ENCODE measurements around the gene GRB10.

DNA sequence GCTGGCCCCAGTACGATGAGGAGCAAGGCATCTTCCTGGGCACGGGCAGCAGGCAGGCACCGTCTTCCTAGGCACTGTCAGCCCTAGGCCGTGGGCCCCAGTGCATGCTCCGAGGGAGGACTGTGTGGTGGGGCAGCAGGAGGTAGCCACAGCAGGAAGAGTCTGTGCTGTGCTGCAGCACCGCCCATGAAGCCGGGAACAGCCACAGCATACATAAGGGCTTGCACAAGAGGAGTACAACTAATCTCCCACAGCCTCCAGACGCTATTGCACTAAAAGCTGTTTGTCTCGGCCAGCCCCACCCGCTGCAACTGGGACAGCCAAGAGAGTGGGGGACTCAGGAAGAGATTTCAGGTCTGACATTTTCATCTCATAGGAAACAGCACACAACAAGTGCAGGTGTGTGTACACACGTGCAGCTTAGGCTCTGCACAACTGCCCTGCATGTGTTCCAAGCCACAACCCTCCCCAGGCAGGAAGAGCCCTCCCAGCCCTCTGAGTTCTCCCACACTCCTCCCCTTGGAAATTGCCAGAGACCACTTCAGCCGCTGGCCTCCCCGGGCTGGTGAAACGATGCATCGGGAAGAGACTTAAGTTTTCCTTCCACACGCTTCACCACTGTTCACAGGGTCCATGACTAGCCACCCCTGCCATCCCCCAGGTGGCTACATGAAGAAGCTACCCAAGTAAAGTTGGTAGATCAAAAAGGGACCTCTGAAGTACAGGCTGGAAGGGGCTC lies 129.4 kb downstream of the GRB10 start:
- TF ChIP-seq CTCF (IDR thresholded peaks at IDR 0.05) = no peak
- TF ChIP-seq POLR2A (IDR thresholded peaks at IDR 0.05) = no peak
